ENCODE data around the gene ZEB1.

The ZEB1 gene

GRCh38 chr10:31508234-31508633 is 189.2 kb downstream of the ZEB1 start:
- no peak for DNase-seq
- Mint-ChIP-seq H3K9me3 (peaks cover 44% of the 10 kb centered on the region), H3K4me1 (ENCODE audit: low read depth) (peaks cover 12% of the 10 kb centered on the region), H3K4me3 (no peak overlapping the region), H3K27me3 (no peaks in the 10 kb centered on the region), H3K36me3 (ENCODE audit: low read depth) (peaks cover 77% of the 10 kb centered on the region), H3K27ac (no peak overlapping the region)

GRCh38 chr10:31508882-31509281 is 189.9 kb downstream of the ZEB1 start:
- Mint-ChIP-seq H3K4me1 (ENCODE audit: low read depth) (peaks cover 12% of the 10 kb centered on the region), H3K4me3 (no peak overlapping the region), H3K27me3 (no peaks in the 10 kb centered on the region), H3K36me3 (ENCODE audit: low read depth) (peaks cover 70% of the 10 kb centered on the region), H3K9me3 (peaks cover 37% of the 10 kb centered on the region), H3K27ac (no peak overlapping the region)
- DNase-seq, result no peak

DNA sequence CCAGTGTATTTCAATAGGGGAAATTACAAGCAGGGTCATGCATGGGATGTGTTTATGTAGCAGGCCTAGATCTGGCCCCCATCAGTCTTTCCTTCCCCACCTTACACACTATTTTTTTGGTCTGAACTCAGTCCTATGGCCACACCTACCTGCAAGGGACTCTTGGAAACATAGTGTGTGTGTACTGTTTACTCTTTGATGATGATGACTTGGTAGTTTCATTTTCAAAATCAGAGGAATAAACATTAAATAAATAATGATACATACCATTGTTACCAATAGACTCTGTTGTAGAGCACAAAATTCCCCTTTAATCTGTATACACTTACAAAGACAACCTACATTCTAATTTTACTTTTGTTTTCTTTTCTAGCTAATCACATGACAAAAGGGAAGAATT is 191.0 kb downstream of the ZEB1 start:
- no peak overlapping the region for H3K4me3 Mint-ChIP-seq
- no peaks in the 10 kb centered on the region for H3K27me3 Mint-ChIP-seq
- H3K36me3 Mint-ChIP-seq (ENCODE audit: low read depth), result peaks cover 68% of the 10 kb centered on the region
- peaks cover 15% of the 10 kb centered on the region for H3K4me1 Mint-ChIP-seq (ENCODE audit: low read depth)
- no peak overlapping the region for H3K27ac Mint-ChIP-seq
- peaks cover 26% of the 10 kb centered on the region for H3K9me3 Mint-ChIP-seq
- DNase-seq, result no peak

DNA sequence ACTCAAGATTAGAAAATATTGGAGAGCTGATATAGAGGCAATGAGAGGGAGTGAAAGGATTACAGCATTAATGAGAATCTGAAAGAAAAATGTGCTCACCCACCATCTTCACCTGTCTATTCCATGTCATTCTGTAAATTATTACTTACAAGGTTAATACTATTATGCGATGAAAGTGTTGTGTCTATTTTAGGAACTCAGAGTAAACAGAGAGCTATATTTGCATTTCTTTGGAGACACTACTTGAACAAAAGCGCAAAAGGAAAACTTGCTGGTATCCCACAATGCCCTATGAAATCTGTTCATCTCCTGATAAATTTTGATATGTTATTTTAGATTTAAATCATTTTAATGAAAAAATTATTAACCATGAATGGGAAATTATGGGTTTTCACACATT is 196.1 kb downstream of the ZEB1 start:
- no peak for DNase-seq
- peak overlapping the region; percentile 30 for H3K27ac Mint-ChIP-seq
- no peak overlapping the region for H3K4me3 Mint-ChIP-seq
- no peaks in the 10 kb centered on the region for H3K27me3 Mint-ChIP-seq
- peaks cover 26% of the 10 kb centered on the region for H3K4me1 Mint-ChIP-seq (ENCODE audit: low read depth)
- H3K36me3 Mint-ChIP-seq (ENCODE audit: low read depth), result peaks cover 55% of the 10 kb centered on the region
- H3K9me3 Mint-ChIP-seq, result no peaks in the 10 kb centered on the region

GRCh38 chr10:31515819-31516402 is 196.9 kb downstream of the ZEB1 start:
- DNase-seq, result no peak
- H3K4me3 Mint-ChIP-seq, result no peak overlapping the region
- no peaks in the 10 kb centered on the region for H3K27me3 Mint-ChIP-seq
- H3K27ac Mint-ChIP-seq, result peak overlapping the region; percentile 68
- no peaks in the 10 kb centered on the region for H3K9me3 Mint-ChIP-seq
- H3K4me1 Mint-ChIP-seq (ENCODE audit: low read depth), result peaks cover 21% of the 10 kb centered on the region
- H3K36me3 Mint-ChIP-seq (ENCODE audit: low read depth), result peaks cover 55% of the 10 kb centered on the region

GRCh38 chr10:31520986-31521831 is 202.2 kb downstream of the ZEB1 start:
- Mint-ChIP-seq H3K4me1 (ENCODE audit: low read depth) (peaks cover 10% of the 10 kb centered on the region), H3K27ac (no peak overlapping the region), H3K36me3 (ENCODE audit: low read depth) (peaks cover 87% of the 10 kb centered on the region), H3K9me3 (no peaks in the 10 kb centered on the region), H3K27me3 (no peaks in the 10 kb centered on the region), H3K4me3 (no peak overlapping the region)
- DNase-seq, result no peak

- H3K27ac Mint-ChIP-seq, result no peak overlapping the region
- no peaks in the 10 kb centered on the region for H3K27me3 Mint-ChIP-seq
- H3K36me3 Mint-ChIP-seq (ENCODE audit: low read depth), result peaks cover 91% of the 10 kb centered on the region
- no peak overlapping the region for H3K4me3 Mint-ChIP-seq
- H3K4me1 Mint-ChIP-seq (ENCODE audit: low read depth), result peaks cover 8% of the 10 kb centered on the region
- no peak for DNase-seq
- H3K9me3 Mint-ChIP-seq, result no peaks in the 10 kb centered on the region
Observed at GRCh38 chr10:31522820-31523219, 203.8 kb downstream of the ZEB1 start.

DNA sequence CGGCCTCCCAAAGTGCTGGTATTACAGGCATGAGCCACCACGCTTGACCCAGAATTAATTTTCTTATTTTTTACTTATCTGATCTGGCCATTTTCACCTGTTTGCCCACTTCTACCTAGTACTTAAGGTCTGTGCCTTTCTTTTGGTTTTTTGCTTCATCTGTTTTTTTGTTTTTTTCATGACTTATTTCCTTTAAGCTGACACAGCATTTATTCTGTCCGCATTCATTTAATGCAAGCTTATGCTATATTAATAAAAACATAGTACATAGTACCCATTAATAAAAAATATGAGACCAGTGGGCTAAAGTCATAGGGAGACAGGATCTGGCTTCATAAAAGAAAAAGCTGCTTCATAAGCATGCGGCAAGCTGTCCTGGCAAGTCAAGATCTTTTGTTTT is 205.4 kb downstream of the ZEB1 start:
- no peak for DNase-seq
- Mint-ChIP-seq H3K4me1 (ENCODE audit: low read depth) (peaks cover 8% of the 10 kb centered on the region), H3K4me3 (no peak overlapping the region), H3K36me3 (ENCODE audit: low read depth) (peaks cover 95% of the 10 kb centered on the region), H3K9me3 (no peaks in the 10 kb centered on the region), H3K27ac (no peak overlapping the region), H3K27me3 (no peaks in the 10 kb centered on the region)

GRCh38 chr10:31526178-31526577 is 207.2 kb downstream of the ZEB1 start:
- no peaks in the 10 kb centered on the region for H3K9me3 Mint-ChIP-seq
- peaks cover 8% of the 10 kb centered on the region for H3K4me1 Mint-ChIP-seq (ENCODE audit: low read depth)
- H3K27ac Mint-ChIP-seq, result no peak overlapping the region
- no peaks in the 10 kb centered on the region for H3K27me3 Mint-ChIP-seq
- DNase-seq, result no peak
- H3K36me3 Mint-ChIP-seq (ENCODE audit: low read depth), result peaks cover 82% of the 10 kb centered on the region
- no peak overlapping the region for H3K4me3 Mint-ChIP-seq

- Mint-ChIP-seq H3K4me1 (ENCODE audit: low read depth) (peaks cover 8% of the 10 kb centered on the region), H3K9me3 (no peaks in the 10 kb centered on the region), H3K27me3 (no peaks in the 10 kb centered on the region), H3K27ac (peak overlapping the region; percentile 18), H3K4me3 (no peak overlapping the region), H3K36me3 (ENCODE audit: low read depth) (peaks cover 77% of the 10 kb centered on the region)
- DNase-seq, result no peak
Observed at GRCh38 chr10:31526681-31527080, 207.7 kb downstream of the ZEB1 start.

DNA sequence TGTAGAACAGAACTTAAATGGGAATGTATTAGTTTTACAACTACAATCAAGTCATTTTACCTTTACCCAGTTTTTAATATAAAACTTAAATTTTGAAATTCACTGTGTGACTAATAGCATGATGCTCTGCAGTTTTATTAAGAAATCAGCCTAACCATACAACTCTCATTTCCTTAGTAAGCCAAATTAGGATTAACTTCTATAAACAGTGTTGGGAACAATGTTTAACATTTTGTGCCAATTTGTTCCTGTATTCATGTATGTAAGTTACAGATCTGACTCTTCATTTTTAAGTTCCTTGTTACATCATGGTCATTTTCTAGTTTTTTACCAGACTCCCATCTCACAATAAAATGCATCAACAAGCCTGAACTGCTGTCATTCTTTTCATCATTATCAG is 209.8 kb downstream of the ZEB1 start:
- H3K36me3 Mint-ChIP-seq (ENCODE audit: low read depth), result peaks cover 56% of the 10 kb centered on the region
- H3K27ac Mint-ChIP-seq, result no peak overlapping the region
- peaks cover 8% of the 10 kb centered on the region for H3K4me1 Mint-ChIP-seq (ENCODE audit: low read depth)
- no peak overlapping the region for H3K4me3 Mint-ChIP-seq
- peaks cover 2% of the 10 kb centered on the region for H3K9me3 Mint-ChIP-seq
- no peaks in the 10 kb centered on the region for H3K27me3 Mint-ChIP-seq
- DNase-seq, result no peak

GRCh38 chr10:31536302-31536701 is 217.3 kb downstream of the ZEB1 start:
- Mint-ChIP-seq H3K27ac (no peak overlapping the region), H3K9me3 (peaks cover 2% of the 10 kb centered on the region), H3K36me3 (ENCODE audit: low read depth) (no peaks in the 10 kb centered on the region), H3K27me3 (peaks cover 2% of the 10 kb centered on the region), H3K4me1 (ENCODE audit: low read depth) (no peaks in the 10 kb centered on the region), H3K4me3 (no peak overlapping the region)
- DNase-seq, result no peak

GRCh38 chr10:31549896-31550295 is 230.9 kb downstream of the ZEB1 start:
- Mint-ChIP-seq H3K27ac (no peak overlapping the region), H3K4me1 (ENCODE audit: low read depth) (no peaks in the 10 kb centered on the region), H3K9me3 (no peaks in the 10 kb centered on the region), H3K27me3 (peaks cover 2% of the 10 kb centered on the region), H3K4me3 (no peak overlapping the region), H3K36me3 (ENCODE audit: low read depth) (no peaks in the 10 kb centered on the region)
- DNase-seq, result no peak

GRCh38 chr10:31554556-31554955 is 235.5 kb downstream of the ZEB1 start:
- H3K4me1 Mint-ChIP-seq (ENCODE audit: low read depth), result no peaks in the 10 kb centered on the region
- peaks cover 22% of the 10 kb centered on the region for H3K9me3 Mint-ChIP-seq
- DNase-seq, result no peak
- H3K36me3 Mint-ChIP-seq (ENCODE audit: low read depth), result no peaks in the 10 kb centered on the region
- no peak overlapping the region for H3K27ac Mint-ChIP-seq
- H3K27me3 Mint-ChIP-seq, result peaks cover 6% of the 10 kb centered on the region
- no peak overlapping the region for H3K4me3 Mint-ChIP-seq

- peaks cover 26% of the 10 kb centered on the region for H3K9me3 Mint-ChIP-seq
- peaks cover 6% of the 10 kb centered on the region for H3K27me3 Mint-ChIP-seq
- H3K36me3 Mint-ChIP-seq (ENCODE audit: low read depth), result no peaks in the 10 kb centered on the region
- no peak for DNase-seq
- H3K4me1 Mint-ChIP-seq (ENCODE audit: low read depth), result no peaks in the 10 kb centered on the region
- no peak overlapping the region for H3K4me3 Mint-ChIP-seq
- no peak overlapping the region for H3K27ac Mint-ChIP-seq
Observed at GRCh38 chr10:31557854-31558253, 238.8 kb downstream of the ZEB1 start.
